Activated CD8-positive, alpha-beta memory T cell treated with anti-CD3 and anti-CD28 coated beads, Interleukin-2, amount 50 U/mL, for 1 hour (primary cell): Measurements from ENCODE around the gene RMRP.
"Not testable (repeated sequence)": the region's sequence is repeated elsewhere in the genome, so short reads cannot be mapped to it uniquely, and the experiment has no call there.

Source experiments
- DNase-seq: peaks from one replicate; pipeline ENCODE4 v3.0.0-alpha.2; 2020; ENCODE audit errors: extremely low read depth

RMRP gene

GRCh38 chr9:35665471-35665818 is 7.6 kb upstream of the RMRP start:
- no peak for DNase-seq

- DNase-seq: no peak
These were observed 7.0 kb upstream of the RMRP start, which contains the start of gene ARHGEF39 for GRCh38 chr9:35664531-35665470. ARHGEF39 (minus strand) TSS chr9:35665195; CDS start chr9:35665169, 26 bp downstream.

GRCh38 chr9:35662437-35662836 is 4.6 kb upstream of the RMRP start:
- DNase-seq: no peak

- DNase-seq: no peak
These were observed 4.0 kb upstream of the RMRP start for GRCh38 chr9:35661756-35662350.

GRCh38 chr9:35660966-35661415 is 3.2 kb upstream of the RMRP start:
- DNase-seq: no peak

GRCh38 chr9:35659340-35659739 is 1.5 kb upstream of the RMRP start:
- DNase-seq: no peak

GRCh38 chr9:35658968-35659220 is 1.1 kb upstream of the RMRP start:
- no peak for DNase-seq

GRCh38 chr9:35658137-35658967 is 533 bp upstream of the RMRP start, which contains the start of gene CCDC107:
CCDC107 (plus strand) TSS chr9:35658292; CDS start chr9:35658380, 88 bp downstream.
- peak; percentile 66 for DNase-seq

- no peak for DNase-seq
These were observed 831 bp downstream of the RMRP start for GRCh38 chr9:35656831-35657545.

- DNase-seq: no peak
These were observed 1.5 kb downstream of the RMRP start for GRCh38 chr9:35656348-35656747.

- no peak for DNase-seq
These were observed 4.2 kb downstream of the RMRP start for GRCh38 chr9:35653611-35654010.

GRCh38 chr9:35652829-35653209 is 5.0 kb downstream of the RMRP start:
- DNase-seq: no peak

- no peak for DNase-seq
These were observed 5.6 kb downstream of the RMRP start for GRCh38 chr9:35651956-35652828.

GRCh38 chr9:35650341-35651158 is 7.3 kb downstream of the RMRP start, which contains the start of gene SIT1:
SIT1 (minus strand) TSS chr9:35650931; CDS start chr9:35650853, 78 bp downstream.
- no peak for DNase-seq

GRCh38 chr9:35649431-35650340 is 8.1 kb downstream of the RMRP start:
- no peak for DNase-seq

GRCh38 chr9:35646533-35647265 is 11.1 kb downstream of the RMRP start:
- peak; percentile 67 for DNase-seq

GRCh38 chr9:35646153-35646532 is 11.7 kb downstream of the RMRP start:
- no peak for DNase-seq

GRCh38 chr9:35645736-35646135 is 12.1 kb downstream of the RMRP start:
- DNase-seq: not testable (repeated sequence)
